GM12801 (cell line): Measurements from ENCODE around the gene BRINP3.

ENCODE experiments used
- CTCF ChIP-seq: IDR thresholded peaks from one replicate; pipeline ENCODE4 v1.5.1; 2011; ENCODE audit warnings: control low read depth; ENCODE audit not compliant: insufficient read length; ENCODE audit errors: extremely low read depth

Gene BRINP3

GRCh38 chr1:190444464-190444863, 33.2 kb downstream of the BRINP3 start:
- no peak for TF ChIP-seq CTCF

GRCh38 chr1:190439447-190439846, 38.2 kb downstream of the BRINP3 start:
- TF ChIP-seq CTCF: no peak

GRCh38 chr1:190436615-190437014, 41.0 kb downstream of the BRINP3 start:
- no peak for TF ChIP-seq CTCF

GRCh38 chr1:190429932-190430331, 47.7 kb downstream of the BRINP3 start:
- no peak for TF ChIP-seq CTCF

- TF ChIP-seq CTCF: no peak
Observed at GRCh38 chr1:190429141-190429540, 48.5 kb downstream of the BRINP3 start.

GRCh38 chr1:190416239-190416638, 61.4 kb downstream of the BRINP3 start:
- TF ChIP-seq CTCF: no peak

- no peak for TF ChIP-seq CTCF
Observed at GRCh38 chr1:190413142-190413541, 64.5 kb downstream of the BRINP3 start.

GRCh38 chr1:190403402-190403801, 74.3 kb downstream of the BRINP3 start:
- TF ChIP-seq CTCF: no peak
